ENCODE data around the gene RAD21L1. TPM values are rescaled to one million over a fixed set of nuclear protein-coding genes. Genes with fewer than 3 reads are reported as not detected.

Gene RAD21L1
- total RNA-seq, 1 donor from 2014 or later = not detected

GRCh38 chr20:1198751-1199150 is 27.1 kb upstream of the RAD21L1 start:
- peaks cover 26% of the 10 kb centered on the region for H3K27me3 Mint-ChIP-seq (ENCODE audit: low read depth)
- no peaks in the 10 kb centered on the region for H3K4me1 Mint-ChIP-seq (ENCODE audit: low read depth)
- H3K9me3 Mint-ChIP-seq (ENCODE audit: low read depth) = no peaks in the 10 kb centered on the region
- H3K4me3 Mint-ChIP-seq (ENCODE audit: unreplicated experiment) = no peak overlapping the region
- DNase-seq (ENCODE audit: low spot score) = no peak
- TF ChIP-seq CTCF (IDR thresholded peaks at IDR 0.05) = no peak
- H3K36me3 Mint-ChIP-seq (ENCODE audit: low read depth) = no peaks in the 10 kb centered on the region
- H3K27ac Mint-ChIP-seq (ENCODE audit: unreplicated experiment) = no peak overlapping the region

- Mint-ChIP-seq H3K4me3 (ENCODE audit: unreplicated experiment) (no peak overlapping the region), H3K27me3 (ENCODE audit: low read depth) (peaks cover 27% of the 10 kb centered on the region), H3K4me1 (ENCODE audit: low read depth) (no peaks in the 10 kb centered on the region), H3K9me3 (ENCODE audit: low read depth) (no peaks in the 10 kb centered on the region), H3K27ac (ENCODE audit: unreplicated experiment) (no peak overlapping the region), H3K36me3 (ENCODE audit: low read depth) (no peaks in the 10 kb centered on the region)
- DNase-seq (ENCODE audit: low spot score) = no peak
- no peak for TF ChIP-seq CTCF (IDR thresholded peaks at IDR 0.05)
These were observed 26.5 kb upstream of the RAD21L1 start for GRCh38 chr20:1199212-1199873.

- no peak for TF ChIP-seq CTCF (IDR thresholded peaks at IDR 0.05)
- Mint-ChIP-seq H3K36me3 (ENCODE audit: low read depth) (no peaks in the 10 kb centered on the region), H3K4me3 (ENCODE audit: unreplicated experiment) (no peak overlapping the region), H3K4me1 (ENCODE audit: low read depth) (no peaks in the 10 kb centered on the region), H3K9me3 (ENCODE audit: low read depth) (no peaks in the 10 kb centered on the region), H3K27me3 (ENCODE audit: low read depth) (peaks cover 27% of the 10 kb centered on the region), H3K27ac (ENCODE audit: unreplicated experiment) (no peak overlapping the region)
- DNase-seq (ENCODE audit: low spot score) = no peak
These were observed 25.9 kb upstream of the RAD21L1 start for GRCh38 chr20:1199964-1200363.

GRCh38 chr20:1202762-1203504 is 22.9 kb upstream of the RAD21L1 start, which contains the start of gene C20orf202:
TSS of gene C20orf202 (plus strand) at chr20:1203454. CDS start at chr20:1203586, 132 bp downstream.
- H3K4me3 Mint-ChIP-seq (ENCODE audit: unreplicated experiment) = no peak within 1 kb of the TSS
- no peaks in the 10 kb centered on the region for H3K36me3 Mint-ChIP-seq (ENCODE audit: low read depth)
- no peaks in the 10 kb centered on the region for H3K9me3 Mint-ChIP-seq (ENCODE audit: low read depth)
- TF ChIP-seq CTCF (IDR thresholded peaks at IDR 0.05) = no peak
- peaks cover 20% of the 10 kb centered on the region for H3K27me3 Mint-ChIP-seq (ENCODE audit: low read depth)
- no peak for DNase-seq (ENCODE audit: low spot score)
- H3K4me1 Mint-ChIP-seq (ENCODE audit: low read depth) = no peaks in the 10 kb centered on the region
- H3K27ac Mint-ChIP-seq (ENCODE audit: unreplicated experiment) = no peak within 1 kb of the TSS

- Mint-ChIP-seq H3K27me3 (ENCODE audit: low read depth) (peaks cover 25% of the 10 kb centered on the region), H3K36me3 (ENCODE audit: low read depth) (no peaks in the 10 kb centered on the region), H3K4me1 (ENCODE audit: low read depth) (no peaks in the 10 kb centered on the region), H3K9me3 (ENCODE audit: low read depth) (no peaks in the 10 kb centered on the region), H3K4me3 (ENCODE audit: unreplicated experiment) (no peak overlapping the region), H3K27ac (ENCODE audit: unreplicated experiment) (no peak overlapping the region)
- no peak for TF ChIP-seq CTCF (IDR thresholded peaks at IDR 0.05)
- DNase-seq (ENCODE audit: low spot score) = no peak
These were observed 22.2 kb upstream of the RAD21L1 start for GRCh38 chr20:1203630-1204029.

All from chondrocyte (in vitro differentiated cells).